Thyroid gland (tissue), 4 donors: ENCODE data around the gene CHST10.

Experiments used
- CTCF ChIP-seq, 6 experiments: fragments of 200-600 bp in 3 of 6; fragments of 450-650 bp in 3 of 6; sonication (generic) in 3 of 6; IDR thresholded peaks; one replicate each; pipeline ENCODE4 v1.5.1; 2016 to 2019; ENCODE audit warnings: antibody characterized with exemption in 6 of 6, mild to moderate bottlenecking in 2 of 6, inconsistent platforms in 1 of 6, moderate library complexity in 1 of 6
- POLR2A ChIP-seq, 2 donors: fragments of 450-650 bp; IDR thresholded peaks; one replicate each; pipeline ENCODE4 v1.6.1; 2017; ENCODE audit warnings: antibody characterized with exemption in 2 of 2, mild to moderate bottlenecking in 2 of 2, moderate library complexity in 1 of 2

- TF ChIP-seq CTCF (IDR thresholded peaks at IDR 0.05) (no peak), POLR2A (IDR thresholded peaks at IDR 0.05) (no peak)
Measured at GRCh38 chr2:100388703-100389102, 28.8 kb downstream of the CHST10 start.
